GM12874 (cell line): Measurements from ENCODE around the gene DDX39A.

ENCODE experiments used
- TF ChIP-seq, protein P1 (sequence below): IDR thresholded peaks from 2 replicates; pipeline ENCODE4 v1.5.1; 2011; ENCODE audit warnings: low read depth, mild to moderate bottlenecking, control low read depth, low read length, moderate library complexity; ENCODE audit not compliant: insufficient read depth

DDX39A gene

GRCh38 chr19:14440049-14440448, 20.9 kb upstream of the DDX39A start:
- TF ChIP-seq, protein P1, sequence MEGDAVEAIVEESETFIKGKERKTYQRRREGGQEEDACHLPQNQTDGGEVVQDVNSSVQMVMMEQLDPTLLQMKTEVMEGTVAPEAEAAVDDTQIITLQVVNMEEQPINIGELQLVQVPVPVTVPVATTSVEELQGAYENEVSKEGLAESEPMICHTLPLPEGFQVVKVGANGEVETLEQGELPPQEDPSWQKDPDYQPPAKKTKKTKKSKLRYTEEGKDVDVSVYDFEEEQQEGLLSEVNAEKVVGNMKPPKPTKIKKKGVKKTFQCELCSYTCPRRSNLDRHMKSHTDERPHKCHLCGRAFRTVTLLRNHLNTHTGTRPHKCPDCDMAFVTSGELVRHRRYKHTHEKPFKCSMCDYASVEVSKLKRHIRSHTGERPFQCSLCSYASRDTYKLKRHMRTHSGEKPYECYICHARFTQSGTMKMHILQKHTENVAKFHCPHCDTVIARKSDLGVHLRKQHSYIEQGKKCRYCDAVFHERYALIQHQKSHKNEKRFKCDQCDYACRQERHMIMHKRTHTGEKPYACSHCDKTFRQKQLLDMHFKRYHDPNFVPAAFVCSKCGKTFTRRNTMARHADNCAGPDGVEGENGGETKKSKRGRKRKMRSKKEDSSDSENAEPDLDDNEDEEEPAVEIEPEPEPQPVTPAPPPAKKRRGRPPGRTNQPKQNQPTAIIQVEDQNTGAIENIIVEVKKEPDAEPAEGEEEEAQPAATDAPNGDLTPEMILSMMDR: no peak

- TF ChIP-seq, protein P1: no peak
Measured at GRCh38 chr19:14439014-14439413, 19.9 kb upstream of the DDX39A start.

DNA sequence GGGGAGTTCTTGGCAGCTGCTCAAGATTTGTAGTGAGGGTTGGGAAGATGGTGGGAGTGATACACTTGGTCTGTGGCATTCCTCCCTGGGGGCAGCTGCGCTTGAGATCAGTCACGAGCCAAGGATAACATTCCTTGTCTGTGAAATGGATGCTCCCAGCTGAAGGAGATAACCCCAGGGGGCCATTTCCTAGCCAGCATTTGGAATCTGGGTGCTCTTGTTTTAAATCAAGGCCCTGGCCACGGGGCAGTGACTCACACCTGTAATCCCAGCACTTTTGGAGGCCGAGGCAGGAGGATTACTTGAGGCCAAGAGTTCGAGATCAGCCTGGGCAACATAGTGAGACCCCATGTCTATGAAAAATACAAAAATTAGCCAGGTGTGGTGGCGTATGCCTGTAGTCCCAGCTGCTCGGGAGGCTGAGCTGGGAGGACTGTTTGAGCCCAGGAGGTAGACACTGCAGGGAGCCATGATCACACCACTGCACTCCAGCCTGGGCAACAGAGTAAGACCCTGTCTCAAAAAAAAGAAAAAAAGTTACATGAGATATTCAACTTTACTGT, 18.5 kb upstream of the DDX39A start:
- TF ChIP-seq, protein P1: no peak

- TF ChIP-seq, protein P1: no peak
Measured at GRCh38 chr19:14435320-14436050, 16.3 kb upstream of the DDX39A start.

DNA sequence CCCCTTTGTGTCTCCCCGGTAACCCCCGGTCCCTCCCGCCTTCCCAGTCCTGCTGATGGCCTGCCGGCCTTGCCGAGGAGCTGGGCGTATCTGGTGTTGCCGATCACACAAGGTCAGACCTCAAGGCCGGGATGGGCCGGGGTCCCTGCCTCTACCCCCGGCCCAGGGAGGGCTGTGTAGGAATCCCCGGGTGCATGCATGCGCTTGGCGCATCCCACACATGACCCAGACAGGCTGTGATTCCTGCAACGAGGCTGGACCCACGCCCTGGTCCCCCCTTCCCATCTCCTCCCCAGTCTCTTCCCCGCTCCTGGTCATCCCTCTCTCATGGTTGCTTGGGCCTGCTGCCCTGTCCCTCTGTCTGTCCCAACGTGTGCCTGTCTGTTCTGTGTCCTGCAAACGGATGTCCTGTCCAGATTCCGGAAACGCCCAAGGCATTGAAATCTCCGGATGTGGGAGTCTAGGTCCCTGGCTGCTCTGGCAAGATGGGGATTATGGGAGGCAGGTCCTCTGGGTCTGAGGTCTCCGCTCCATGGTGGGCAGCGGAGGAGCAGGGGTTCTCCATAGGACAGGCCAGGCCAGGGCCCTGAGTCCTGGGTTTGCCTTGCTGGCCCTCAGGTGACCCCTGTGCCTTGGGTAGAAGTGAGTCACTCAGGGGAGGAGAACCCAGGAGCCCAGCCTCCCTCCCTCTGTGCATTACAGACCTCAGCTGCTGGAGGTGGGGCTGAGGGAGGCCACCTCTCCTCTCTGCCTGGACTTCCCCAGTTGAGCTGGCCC, 15.6 kb upstream of the DDX39A start:
- TF ChIP-seq, protein P1: no peak

DNA sequence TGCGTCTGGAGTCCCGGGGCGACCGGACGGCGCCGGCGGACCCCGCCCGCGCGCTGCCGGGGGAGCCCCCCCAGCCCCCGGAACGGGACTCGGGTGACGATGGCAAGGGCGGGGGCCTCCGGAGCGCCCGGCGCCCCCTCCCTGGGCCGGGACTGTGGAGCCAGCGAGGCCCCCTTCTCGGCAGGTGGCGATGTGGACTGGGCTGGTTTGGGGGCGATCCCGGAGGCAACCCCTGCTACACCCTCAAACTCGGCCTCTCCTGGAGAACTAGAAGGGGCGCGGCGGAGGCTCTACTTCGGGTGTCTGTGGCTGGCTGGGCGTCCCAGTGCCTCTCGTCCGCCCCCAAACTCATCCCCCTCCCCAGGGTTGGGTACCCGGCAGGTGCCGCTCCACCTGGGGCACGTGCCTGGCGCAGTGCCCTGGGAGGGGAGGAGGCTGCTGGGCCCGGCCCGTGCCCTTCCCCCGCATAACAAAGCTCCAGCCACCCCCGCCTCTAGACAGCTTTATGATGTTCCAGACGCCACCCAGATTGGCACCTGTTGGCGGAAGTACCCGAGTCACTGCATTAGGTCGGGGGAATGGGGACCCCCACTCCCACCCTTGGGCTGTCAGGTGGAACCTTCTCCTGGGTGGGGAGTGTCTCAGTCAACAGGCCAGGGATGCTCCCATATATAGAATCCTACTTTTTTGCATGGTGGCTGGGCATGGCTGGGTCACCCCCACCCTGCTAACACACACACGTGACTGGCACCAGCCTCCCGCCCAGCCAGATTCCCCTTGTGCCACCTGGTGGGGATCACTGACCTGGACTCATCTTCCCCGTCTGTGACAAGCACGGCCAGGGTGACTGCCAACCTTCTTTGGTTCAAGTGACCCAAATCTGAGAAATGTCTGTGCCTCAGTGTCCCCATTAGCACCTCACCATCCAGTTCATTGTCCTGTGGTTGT, 14.7 kb upstream of the DDX39A start:
- TF ChIP-seq, protein P1: no peak
